ENCODE results near the gene ZNF100.
A peak's percentile ranks its signal among the peaks of the same experiment; 100 is the strongest.

The ZNF100 gene

DNA sequence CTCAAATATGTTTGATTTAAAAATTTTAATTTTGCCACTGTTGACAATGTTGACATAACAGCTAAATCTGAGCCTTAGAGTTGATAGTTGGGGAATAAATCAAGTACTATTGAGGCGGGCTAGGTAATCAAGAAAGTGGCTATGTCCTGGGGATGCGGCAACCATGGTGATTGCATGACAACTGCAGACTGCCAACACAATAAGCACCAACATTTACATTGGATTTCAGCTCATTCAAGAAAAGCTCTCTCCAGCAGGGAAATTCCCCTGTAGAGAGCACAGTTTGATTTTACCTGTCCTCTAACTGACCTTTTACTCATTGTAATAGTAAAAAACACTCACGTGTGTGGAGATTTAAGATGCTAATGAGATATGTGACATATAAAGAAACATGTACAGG, 63.1 kb downstream of the ZNF100 start:
- Histone ChIP-seq H3K9me2 (replicated peaks; ENCODE audit: low read depth, low read length) (no peaks in the 10 kb centered on the region), H3K4me1 (ENCODE audit: insufficient read depth, low read length, poor library complexity, severe bottlenecking) (no peaks in the 10 kb centered on the region), H3K4me2 (ENCODE audit: low read depth, low read length, poor library complexity, severe bottlenecking) (no peak overlapping the region), H2AFZ (ENCODE audit: low read length) (no peak overlapping the region), H3K27me3 (ENCODE audit: insufficient read depth, low read length, poor library complexity, severe bottlenecking) (no peaks in the 10 kb centered on the region), H3F3A (ENCODE audit: low read depth) (no peaks in the 10 kb centered on the region), H3K9ac (ENCODE audit: low read depth, low read length, poor library complexity, severe bottlenecking) (no peak overlapping the region), H4K20me1 (ENCODE audit: insufficient read depth, low read length, poor library complexity, severe bottlenecking) (no peaks in the 10 kb centered on the region), H3K36me3 (ENCODE audit: insufficient read depth, low read length) (no peaks in the 10 kb centered on the region), H3K79me2 (ENCODE audit: insufficient read depth, low read length) (no peaks in the 10 kb centered on the region), H3K4me3 (ENCODE audit: low read length, poor library complexity, severe bottlenecking) (no peak overlapping the region), H3K9me3 (ENCODE audit: insufficient read depth, low read depth, low read length) (peaks cover 3% of the 10 kb centered on the region; the same call in 1 of the 2 replicates)
- TF ChIP-seq EZH2phosphoT487 (IDR thresholded peaks at IDR 0.05; ENCODE audit: borderline replicate concordance): no peak
- TF ChIP-seq, protein P1, sequence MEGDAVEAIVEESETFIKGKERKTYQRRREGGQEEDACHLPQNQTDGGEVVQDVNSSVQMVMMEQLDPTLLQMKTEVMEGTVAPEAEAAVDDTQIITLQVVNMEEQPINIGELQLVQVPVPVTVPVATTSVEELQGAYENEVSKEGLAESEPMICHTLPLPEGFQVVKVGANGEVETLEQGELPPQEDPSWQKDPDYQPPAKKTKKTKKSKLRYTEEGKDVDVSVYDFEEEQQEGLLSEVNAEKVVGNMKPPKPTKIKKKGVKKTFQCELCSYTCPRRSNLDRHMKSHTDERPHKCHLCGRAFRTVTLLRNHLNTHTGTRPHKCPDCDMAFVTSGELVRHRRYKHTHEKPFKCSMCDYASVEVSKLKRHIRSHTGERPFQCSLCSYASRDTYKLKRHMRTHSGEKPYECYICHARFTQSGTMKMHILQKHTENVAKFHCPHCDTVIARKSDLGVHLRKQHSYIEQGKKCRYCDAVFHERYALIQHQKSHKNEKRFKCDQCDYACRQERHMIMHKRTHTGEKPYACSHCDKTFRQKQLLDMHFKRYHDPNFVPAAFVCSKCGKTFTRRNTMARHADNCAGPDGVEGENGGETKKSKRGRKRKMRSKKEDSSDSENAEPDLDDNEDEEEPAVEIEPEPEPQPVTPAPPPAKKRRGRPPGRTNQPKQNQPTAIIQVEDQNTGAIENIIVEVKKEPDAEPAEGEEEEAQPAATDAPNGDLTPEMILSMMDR (conservative IDR thresholded peaks at IDR 0.05; ENCODE audit: low read length): no peak

DNA sequence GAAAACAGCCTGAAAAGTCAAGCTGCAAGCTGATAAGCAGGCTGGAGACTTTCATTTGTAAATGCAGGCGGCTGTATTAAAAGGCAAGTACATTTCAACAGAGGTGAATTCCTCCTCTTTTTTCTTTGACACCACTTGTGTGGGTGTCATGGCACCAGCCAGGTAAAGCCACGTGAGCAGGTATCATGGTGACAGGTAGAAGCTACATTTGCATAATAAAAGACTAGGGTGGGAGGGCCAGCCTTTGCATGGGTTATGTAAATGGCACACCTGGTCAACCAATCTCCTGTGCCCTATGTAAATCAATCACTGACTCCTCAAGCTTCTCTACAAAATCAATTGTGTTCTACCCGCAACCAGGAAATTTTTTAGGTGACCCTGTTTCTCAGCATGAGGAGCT, 68.2 kb downstream of the ZNF100 start:
- H3K9me3 ChIP-seq (ENCODE audit: insufficient read depth, low read depth, low read length): no peaks in the 10 kb centered on the region
- H3K9ac ChIP-seq (ENCODE audit: low read depth, low read length, poor library complexity, severe bottlenecking): no peak overlapping the region
- H3K4me2 ChIP-seq (ENCODE audit: low read depth, low read length, poor library complexity, severe bottlenecking): no peak overlapping the region
- H3K79me2 ChIP-seq (ENCODE audit: insufficient read depth, low read length): no peaks in the 10 kb centered on the region
- no peaks in the 10 kb centered on the region for H3K4me1 ChIP-seq (ENCODE audit: insufficient read depth, low read length, poor library complexity, severe bottlenecking)
- H3K36me3 ChIP-seq (ENCODE audit: insufficient read depth, low read length): no peaks in the 10 kb centered on the region
- no peak overlapping the region for H2AFZ ChIP-seq (ENCODE audit: low read length)
- no peaks in the 10 kb centered on the region for H3K27me3 ChIP-seq (ENCODE audit: insufficient read depth, low read length, poor library complexity, severe bottlenecking)
- TF ChIP-seq EZH2phosphoT487 (IDR thresholded peaks at IDR 0.05; ENCODE audit: borderline replicate concordance): no peak
- TF ChIP-seq, protein P1 (conservative IDR thresholded peaks at IDR 0.05; ENCODE audit: low read length): no peak
- no peaks in the 10 kb centered on the region for H3K9me2 ChIP-seq (replicated peaks; ENCODE audit: low read depth, low read length)
- H4K20me1 ChIP-seq (ENCODE audit: insufficient read depth, low read length, poor library complexity, severe bottlenecking): no peaks in the 10 kb centered on the region
- H3K4me3 ChIP-seq (ENCODE audit: low read length, poor library complexity, severe bottlenecking): no peak overlapping the region
- no peaks in the 10 kb centered on the region for H3F3A ChIP-seq (ENCODE audit: low read depth)

DNA sequence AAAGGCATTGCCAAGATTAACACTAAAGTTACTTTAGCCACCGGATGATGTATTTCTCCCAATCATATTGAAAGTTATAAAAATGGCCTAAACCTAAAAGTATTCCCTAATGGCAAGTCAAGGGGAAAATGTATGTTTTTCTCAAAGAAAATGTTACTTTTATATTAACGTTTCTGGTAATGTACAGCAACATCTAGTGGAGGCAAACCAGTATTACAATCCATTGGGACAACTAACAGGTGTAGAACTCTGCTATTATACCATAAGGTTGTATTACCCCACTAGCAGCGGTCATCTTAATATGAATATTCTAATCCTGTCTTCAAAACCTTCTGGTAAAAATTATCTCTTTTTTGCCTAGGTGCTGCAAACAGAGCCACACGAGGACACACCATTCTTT, 69.2 kb downstream of the ZNF100 start:
- TF ChIP-seq, protein P1 (conservative IDR thresholded peaks at IDR 0.05; ENCODE audit: low read length): peak; percentile 79
- TF ChIP-seq EZH2phosphoT487 (IDR thresholded peaks at IDR 0.05; ENCODE audit: borderline replicate concordance): no peak
- H3K9ac ChIP-seq (ENCODE audit: low read depth, low read length, poor library complexity, severe bottlenecking): no peak overlapping the region
- H3F3A ChIP-seq (ENCODE audit: low read depth): no peaks in the 10 kb centered on the region
- no peaks in the 10 kb centered on the region for H3K9me2 ChIP-seq (replicated peaks; ENCODE audit: low read depth, low read length)
- no peaks in the 10 kb centered on the region for H3K9me3 ChIP-seq (ENCODE audit: insufficient read depth, low read depth, low read length)
- no peaks in the 10 kb centered on the region for H3K27me3 ChIP-seq (ENCODE audit: insufficient read depth, low read length, poor library complexity, severe bottlenecking)
- H3K4me2 ChIP-seq (ENCODE audit: low read depth, low read length, poor library complexity, severe bottlenecking): no peak overlapping the region
- no peaks in the 10 kb centered on the region for H4K20me1 ChIP-seq (ENCODE audit: insufficient read depth, low read length, poor library complexity, severe bottlenecking)
- H3K36me3 ChIP-seq (ENCODE audit: insufficient read depth, low read length): no peaks in the 10 kb centered on the region
- H3K4me3 ChIP-seq (ENCODE audit: low read length, poor library complexity, severe bottlenecking): no peak overlapping the region
- no peaks in the 10 kb centered on the region for H3K79me2 ChIP-seq (ENCODE audit: insufficient read depth, low read length)
- H3K4me1 ChIP-seq (ENCODE audit: insufficient read depth, low read length, poor library complexity, severe bottlenecking): no peaks in the 10 kb centered on the region
- H2AFZ ChIP-seq (ENCODE audit: low read length): 0 out of 2 replicates have a peak overlapping the region, but pooled peaks have one; percentile 27
